Measurements from ENCODE around the gene PLAC9.

- no peak for TF ChIP-seq EZH2 (IDR thresholded peaks at IDR 0.05; ENCODE audit: insufficient read depth, poor library complexity, severe bottlenecking)
- TF ChIP-seq EZH2phosphoT487 (IDR thresholded peaks at IDR 0.05; ENCODE audit: insufficient read depth, low read depth), result no peak
These were observed 4.7 kb downstream of the PLAC9 start for GRCh38 chr10:80137031-80137862.
